Smooth muscle cell (in vitro differentiated cells): ENCODE measurements around the gene SLC5A12. TPM values are rescaled to one million over a fixed set of nuclear protein-coding genes. Genes with fewer than 3 reads are reported as not detected.

Experiments used
- DNase-seq: peaks from one replicate; lab custom pipeline; 2025; ENCODE audit not compliant: unreplicated experiment; lab: John Stamatoyannopoulos, UW
- H2AFZ ChIP-seq: fragments of 200-600 bp; sonication (generic); 2 replicates; pipeline ENCODE4 v1.6.0; 2016; ENCODE audit warnings: antibody characterized with exemption, low read depth, mild to moderate bottlenecking
- H3F3A ChIP-seq: fragments of 200-600 bp; sonication (generic); 2 replicates; pipeline ENCODE4 v1.6.0; 2017; ENCODE audit warnings: antibody characterized with exemption, low read depth
- H3K27ac ChIP-seq: fragments of 200-600 bp; sonication (generic); 2 replicates; pipeline ENCODE4 v1.5.1; 2016; ENCODE audit warnings: low read depth, mild to moderate bottlenecking
- H3K27me3 ChIP-seq: fragments of 200-600 bp; sonication (generic); 2 replicates; pipeline ENCODE4 v1.6.1; 2016; ENCODE audit warnings: low read depth, mild to moderate bottlenecking
- H3K36me3 ChIP-seq: fragments of 200-600 bp; sonication (generic); 2 replicates; pipeline ENCODE4 v1.5.1; 2016; ENCODE audit warnings: low read depth
- H3K4me1 ChIP-seq: fragments of 200-600 bp; sonication (generic); 2 replicates; pipeline ENCODE4 v1.5.1; 2016; ENCODE audit warnings: low read depth
- H3K4me2 ChIP-seq: fragments of 200-600 bp; sonication (generic); 2 replicates; pipeline ENCODE4 v1.6.0; 2016; ENCODE audit warnings: mild to moderate bottlenecking
- H3K4me3 ChIP-seq: fragments of 200-600 bp; sonication (generic); 2 replicates; pipeline ENCODE4 v1.5.1; 2016; ENCODE audit warnings: mild to moderate bottlenecking
- H3K79me2 ChIP-seq: fragments of 200-600 bp; sonication (generic); 2 replicates; pipeline ENCODE4 v1.6.0; 2016; ENCODE audit warnings: low read depth, mild to moderate bottlenecking
- H3K9ac ChIP-seq: fragments of 200-600 bp; sonication (generic); 2 replicates; pipeline ENCODE4 v1.6.0; 2016; ENCODE audit warnings: low read depth
- H3K9me3 ChIP-seq: fragments of 200-600 bp; sonication (generic); replicated peaks from 2 replicates; pipeline ENCODE4 v1.5.1; 2016; ENCODE audit warnings: low read depth
- H4K20me1 ChIP-seq: fragments of 200-600 bp; sonication (generic); 2 replicates; pipeline ENCODE4 v1.6.0; 2016; ENCODE audit warnings: low read depth
- WGBS: methylation state at CpG from one replicate; pipeline ENCODE4 v1.1.7; 2016; ENCODE audit warnings: low lambda C conversion rate; 5-methylcytosine and 5-hydroxymethylcytosine counted together
- polyA plus RNA-seq: library from polyadenylated mRNA; unstranded; fragments of >200 nt; fragmentation: Nextera tagmentation; extraction: Ambion mirVana; gene quantifications from 2 replicates; pipeline ENCODE4 v1.2.1, GENCODE V29; 2016
- total RNA-seq: library from RNA; depleted of rRNA; stranded (reverse); fragments of >200 nt; gene quantifications from 2 replicates; pipeline ENCODE4 v1.2.3, GENCODE V29; 2014
- TF ChIP-seq, protein P1 (sequence below): fragments of 200-600 bp; sonication (generic); IDR thresholded peaks from 2 replicates; pipeline ENCODE4 v1.5.1; 2017; ENCODE audit warnings: borderline replicate concordance, mild to moderate bottlenecking, antibody characterized with exemption; ENCODE audit not compliant: insufficient read depth, poor library complexity, severe bottlenecking

The SLC5A12 gene
- total and polyA plus RNA-seq, 2 experiments from 2014 or later, result 4.6 to 11.7 TPM

DNA sequence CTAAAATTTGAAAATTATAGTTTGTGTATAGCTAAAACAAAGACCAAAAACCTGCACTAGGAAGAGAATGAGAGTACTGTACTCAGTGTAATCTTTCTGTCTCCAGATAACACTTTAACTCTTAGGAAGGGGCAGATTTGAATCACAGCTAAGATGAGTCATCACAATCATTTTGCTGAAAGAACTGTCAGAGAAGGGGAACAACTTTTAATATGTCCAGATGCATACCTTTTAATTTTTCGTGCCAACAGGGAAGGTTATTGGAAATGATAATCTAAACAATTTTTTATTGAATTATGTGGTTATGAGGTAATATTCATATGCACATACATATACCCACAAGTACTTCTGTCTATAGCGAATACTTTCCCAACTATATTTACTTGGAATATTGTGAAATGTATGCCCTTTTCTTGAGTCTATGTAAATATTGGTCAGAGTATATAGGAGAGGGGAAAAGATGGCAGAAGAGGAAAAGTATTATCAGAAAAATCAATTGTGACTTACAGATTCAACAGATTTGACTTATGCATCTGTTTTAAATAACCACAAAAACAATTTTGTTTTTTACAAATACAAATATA lies 98.7 kb downstream of the SLC5A12 start:
- WGBS, result 78% methylated on average over 2 of the region's 2 CpGs
- Histone ChIP-seq H3K27ac (no peak overlapping the region), H3K4me1 (no peaks in the 10 kb centered on the region), H3F3A (no peaks in the 10 kb centered on the region), H3K4me2 (no peak overlapping the region), H3K27me3 (no peaks in the 10 kb centered on the region), H2AFZ (no peak overlapping the region), H3K9me3 (no peaks in the 10 kb centered on the region), H3K36me3 (no peaks in the 10 kb centered on the region), H3K79me2 (no peaks in the 10 kb centered on the region), H3K4me3 (no peak overlapping the region), H4K20me1 (no peaks in the 10 kb centered on the region), H3K9ac (no peak overlapping the region)
- TF ChIP-seq, protein P1, sequence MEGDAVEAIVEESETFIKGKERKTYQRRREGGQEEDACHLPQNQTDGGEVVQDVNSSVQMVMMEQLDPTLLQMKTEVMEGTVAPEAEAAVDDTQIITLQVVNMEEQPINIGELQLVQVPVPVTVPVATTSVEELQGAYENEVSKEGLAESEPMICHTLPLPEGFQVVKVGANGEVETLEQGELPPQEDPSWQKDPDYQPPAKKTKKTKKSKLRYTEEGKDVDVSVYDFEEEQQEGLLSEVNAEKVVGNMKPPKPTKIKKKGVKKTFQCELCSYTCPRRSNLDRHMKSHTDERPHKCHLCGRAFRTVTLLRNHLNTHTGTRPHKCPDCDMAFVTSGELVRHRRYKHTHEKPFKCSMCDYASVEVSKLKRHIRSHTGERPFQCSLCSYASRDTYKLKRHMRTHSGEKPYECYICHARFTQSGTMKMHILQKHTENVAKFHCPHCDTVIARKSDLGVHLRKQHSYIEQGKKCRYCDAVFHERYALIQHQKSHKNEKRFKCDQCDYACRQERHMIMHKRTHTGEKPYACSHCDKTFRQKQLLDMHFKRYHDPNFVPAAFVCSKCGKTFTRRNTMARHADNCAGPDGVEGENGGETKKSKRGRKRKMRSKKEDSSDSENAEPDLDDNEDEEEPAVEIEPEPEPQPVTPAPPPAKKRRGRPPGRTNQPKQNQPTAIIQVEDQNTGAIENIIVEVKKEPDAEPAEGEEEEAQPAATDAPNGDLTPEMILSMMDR, result no peak
- no peak for DNase-seq

DNA sequence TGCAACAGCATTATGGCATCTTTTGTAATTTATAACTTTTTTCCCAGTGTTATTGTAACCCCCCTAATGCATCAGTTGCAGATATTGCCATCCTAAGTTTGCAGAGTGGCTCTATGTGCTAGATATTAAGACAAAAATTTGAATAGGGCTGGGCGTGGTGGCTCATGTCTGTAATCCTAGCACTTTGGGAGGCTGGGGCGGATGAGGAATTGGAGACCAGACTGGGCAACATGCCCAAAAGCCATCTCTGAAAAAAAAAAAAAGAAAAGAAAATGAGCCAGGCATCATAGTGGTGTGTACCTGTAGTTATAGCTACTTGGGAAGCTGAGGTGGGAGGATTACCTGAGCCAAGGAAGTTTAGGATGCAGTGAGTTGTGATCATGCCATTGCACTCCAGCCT lies 99.7 kb downstream of the SLC5A12 start:
- H2AFZ ChIP-seq, result no peak overlapping the region
- DNase-seq, result no peak
- H3K9ac ChIP-seq, result no peak overlapping the region
- TF ChIP-seq, protein P1, result no peak
- H3K27ac ChIP-seq, result no peak overlapping the region
- H3F3A ChIP-seq, result no peaks in the 10 kb centered on the region
- no peaks in the 10 kb centered on the region for H3K4me1 ChIP-seq
- no peak overlapping the region for H3K4me2 ChIP-seq
- no peaks in the 10 kb centered on the region for H3K36me3 ChIP-seq
- no peak overlapping the region for H3K4me3 ChIP-seq
- H3K9me3 ChIP-seq, result no peaks in the 10 kb centered on the region
- no peaks in the 10 kb centered on the region for H3K79me2 ChIP-seq
- no peaks in the 10 kb centered on the region for H4K20me1 ChIP-seq
- H3K27me3 ChIP-seq, result no peaks in the 10 kb centered on the region
- 87% methylated on average over 2 of the region's 2 CpGs for WGBS

DNA sequence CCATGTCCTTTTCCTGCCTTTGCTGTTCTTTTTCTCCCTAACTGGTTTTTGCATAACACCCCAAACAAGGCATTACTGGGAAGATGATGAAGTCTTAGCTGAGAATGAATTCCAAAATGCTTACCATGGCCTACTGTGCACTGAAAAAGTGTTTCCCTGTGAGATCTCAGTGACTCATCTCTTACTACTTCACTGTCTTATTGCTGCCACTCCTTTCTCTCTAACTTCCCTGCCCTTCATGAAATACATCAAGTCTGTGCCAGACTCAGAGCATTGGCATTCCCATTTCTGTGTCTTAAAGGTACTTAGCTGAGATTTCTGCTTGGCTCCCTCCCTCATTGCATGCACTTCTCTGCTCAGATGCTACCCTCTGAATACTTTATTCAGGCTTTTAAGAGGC lies 100.7 kb downstream of the SLC5A12 start:
- no peaks in the 10 kb centered on the region for H3K9me3 ChIP-seq
- H3K79me2 ChIP-seq, result no peaks in the 10 kb centered on the region
- H3K9ac ChIP-seq, result no peak overlapping the region
- no peaks in the 10 kb centered on the region for H4K20me1 ChIP-seq
- DNase-seq, result no peak
- peak overlapping the region; percentile 87 for H3K27ac ChIP-seq
- no peaks in the 10 kb centered on the region for H3F3A ChIP-seq
- no peaks in the 10 kb centered on the region for H3K4me1 ChIP-seq
- no peak overlapping the region for H3K4me2 ChIP-seq
- no peaks in the 10 kb centered on the region for H3K36me3 ChIP-seq
- H3K4me3 ChIP-seq, result no peak overlapping the region
- H2AFZ ChIP-seq, result no peak overlapping the region
- no peaks in the 10 kb centered on the region for H3K27me3 ChIP-seq
- TF ChIP-seq, protein P1, result no peak
